ENCODE measurements around the gene WSCD2.

WSCD2 gene

DNA sequence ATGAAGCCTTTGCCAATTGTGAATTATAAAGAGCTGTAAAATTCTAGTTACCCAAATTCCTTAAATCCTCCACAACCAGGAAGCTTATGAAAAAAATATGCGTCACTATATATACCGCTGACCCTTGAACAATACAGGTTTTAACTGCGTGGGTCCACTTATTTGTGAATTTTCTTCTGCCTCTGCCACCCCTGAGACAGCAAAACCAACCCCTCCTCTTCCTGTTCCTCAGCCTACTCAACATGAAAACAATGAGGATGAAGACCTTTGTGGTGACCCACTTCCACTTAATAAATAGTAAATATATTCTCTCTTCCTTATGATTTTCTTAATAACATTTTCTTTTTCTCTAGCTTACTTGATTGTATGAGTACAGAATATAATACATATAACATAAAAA is 167.9 kb downstream of the WSCD2 start:
- DNase-seq (ENCODE audit: extremely low read depth in 1 of 2, low read depth in 1 of 2), result no peak

DNA sequence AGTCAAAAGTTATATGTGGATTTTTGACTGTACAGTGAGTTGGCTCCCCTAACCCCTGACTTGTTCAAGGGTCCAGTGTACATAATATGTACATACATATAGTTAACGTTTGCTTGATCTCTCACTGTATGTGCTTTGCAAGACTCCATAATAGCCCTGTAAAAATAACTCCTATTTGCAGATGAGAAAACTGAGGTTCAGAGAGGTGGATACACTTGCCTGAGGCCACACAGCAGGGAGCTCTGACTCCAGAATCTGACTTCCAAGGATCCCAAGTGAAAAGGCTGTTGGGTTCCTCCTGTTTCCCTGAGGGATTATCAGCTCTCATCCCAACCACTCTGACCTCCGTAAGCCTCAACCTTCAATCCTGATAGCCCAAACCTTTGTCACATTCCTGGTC is 168.3 kb downstream of the WSCD2 start:
- DNase-seq (ENCODE audit: extremely low read depth in 1 of 2, low read depth in 1 of 2), result no peak

DNA sequence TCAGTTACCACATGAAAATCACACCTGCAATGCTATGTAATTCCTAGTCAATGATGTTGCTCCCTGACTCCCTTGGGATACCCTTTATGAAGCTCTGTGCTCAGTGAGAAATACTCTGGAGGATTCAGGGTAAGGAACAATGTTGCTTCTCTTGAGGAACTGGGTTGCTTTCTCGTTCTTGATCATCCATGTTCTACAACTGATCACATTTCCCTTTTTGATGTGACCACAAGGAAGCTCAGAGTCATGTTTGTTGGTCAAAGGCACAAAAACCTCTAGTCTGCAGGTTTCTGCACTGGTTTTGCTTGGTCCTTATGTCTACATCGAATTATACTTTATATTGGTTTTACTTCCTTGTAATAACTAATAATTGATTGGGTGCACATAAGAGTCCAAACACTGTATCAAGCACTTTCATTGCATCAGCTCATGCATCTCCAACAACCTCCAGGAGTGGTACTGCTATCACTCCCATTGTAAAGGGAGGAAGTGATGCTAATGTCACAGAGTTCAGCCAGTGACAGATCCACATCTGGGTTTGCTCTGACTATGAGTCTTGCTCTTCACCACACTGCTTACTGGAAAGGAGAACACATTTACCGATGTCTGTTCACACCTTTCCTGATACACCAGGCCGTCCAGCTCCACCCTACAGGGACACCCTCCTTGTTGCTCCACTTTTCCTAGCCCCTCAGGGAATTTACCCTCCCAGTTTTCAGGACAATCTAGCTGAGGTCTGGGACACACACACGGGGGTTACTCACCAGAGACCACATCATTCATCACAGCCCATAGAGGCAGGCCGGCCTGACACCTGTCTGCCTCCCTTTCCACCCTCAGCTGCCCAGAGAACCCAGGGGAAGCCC is 169.0 kb downstream of the WSCD2 start:
- DNase-seq (ENCODE audit: extremely low read depth in 1 of 2, low read depth in 1 of 2), result no peak

DNA sequence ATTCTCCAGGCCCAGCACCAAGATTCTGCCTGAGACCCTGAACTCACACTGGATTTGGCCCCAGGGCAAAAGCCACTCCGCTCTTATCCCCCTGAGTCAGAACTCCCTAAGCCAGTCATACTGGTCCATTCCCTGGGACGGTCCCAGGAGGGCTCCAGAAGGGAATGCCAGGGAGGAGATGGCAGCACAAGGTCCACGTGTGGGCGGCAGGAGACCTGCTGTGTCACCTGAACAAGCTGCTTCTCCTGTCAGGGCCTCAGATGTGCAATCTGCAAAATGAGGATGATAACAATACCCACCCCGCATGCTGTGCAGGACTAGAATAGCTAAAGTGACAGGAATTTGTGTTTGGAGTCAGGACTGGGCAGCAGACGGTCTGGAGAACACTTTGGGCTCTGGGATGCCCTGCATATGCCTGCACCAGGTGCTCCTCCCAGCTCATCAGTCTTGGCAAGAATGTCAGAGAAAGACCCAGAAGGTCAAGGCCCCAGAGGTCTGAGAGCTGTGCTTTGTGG is 169.7 kb downstream of the WSCD2 start:
- DNase-seq (ENCODE audit: extremely low read depth in 1 of 2, low read depth in 1 of 2), result no peak

DNA sequence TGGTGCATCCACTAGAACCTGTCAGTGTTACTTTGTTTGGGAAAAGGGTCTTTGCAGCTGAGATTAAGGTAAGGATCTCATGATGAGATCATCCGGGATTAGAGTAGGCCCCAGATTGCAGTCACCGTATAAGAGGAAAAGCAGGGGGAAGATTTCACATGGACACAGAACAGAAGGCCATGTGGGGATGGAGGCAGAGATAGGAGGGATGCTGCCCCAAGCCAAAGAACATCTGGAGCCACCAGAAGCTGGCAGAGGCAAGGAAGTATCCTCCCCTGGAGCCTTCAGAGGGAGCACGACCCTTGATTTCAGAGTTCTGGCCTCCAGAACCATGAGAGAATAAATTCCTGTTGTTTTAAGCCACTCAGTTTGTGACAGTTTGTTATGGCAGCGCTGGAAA is 170.4 kb downstream of the WSCD2 start:
- no peak for DNase-seq (ENCODE audit: extremely low read depth in 1 of 2, low read depth in 1 of 2)

Measured in stimulated activated CD8-positive, alpha-beta memory T cell treated with anti-CD3 and anti-CD28 coated beads, Interleukin-7, amount 100 ng/mL, for 48 hours (primary cell).